Hindlimb muscle (tissue), 1 donor: Measurements from ENCODE around the gene BST2. TPM values are rescaled to one million over a fixed set of nuclear protein-coding genes. Genes with fewer than 3 reads are reported as not detected.

Source experiments
- DNase-seq: peaks from one replicate; pipeline ENCODE4 v3.0.0-alpha.2; 2013
- polyA plus RNA-seq: library from polyadenylated mRNA; unstranded; fragments of 120-200 nt; gene quantifications from one replicate; pipeline ENCODE4 v1.2.1, GENCODE V29; 2013; ENCODE audit not compliant: insufficient read length

Gene BST2
- polyA plus RNA-seq, 1 donor, result 11.4 TPM

DNA sequence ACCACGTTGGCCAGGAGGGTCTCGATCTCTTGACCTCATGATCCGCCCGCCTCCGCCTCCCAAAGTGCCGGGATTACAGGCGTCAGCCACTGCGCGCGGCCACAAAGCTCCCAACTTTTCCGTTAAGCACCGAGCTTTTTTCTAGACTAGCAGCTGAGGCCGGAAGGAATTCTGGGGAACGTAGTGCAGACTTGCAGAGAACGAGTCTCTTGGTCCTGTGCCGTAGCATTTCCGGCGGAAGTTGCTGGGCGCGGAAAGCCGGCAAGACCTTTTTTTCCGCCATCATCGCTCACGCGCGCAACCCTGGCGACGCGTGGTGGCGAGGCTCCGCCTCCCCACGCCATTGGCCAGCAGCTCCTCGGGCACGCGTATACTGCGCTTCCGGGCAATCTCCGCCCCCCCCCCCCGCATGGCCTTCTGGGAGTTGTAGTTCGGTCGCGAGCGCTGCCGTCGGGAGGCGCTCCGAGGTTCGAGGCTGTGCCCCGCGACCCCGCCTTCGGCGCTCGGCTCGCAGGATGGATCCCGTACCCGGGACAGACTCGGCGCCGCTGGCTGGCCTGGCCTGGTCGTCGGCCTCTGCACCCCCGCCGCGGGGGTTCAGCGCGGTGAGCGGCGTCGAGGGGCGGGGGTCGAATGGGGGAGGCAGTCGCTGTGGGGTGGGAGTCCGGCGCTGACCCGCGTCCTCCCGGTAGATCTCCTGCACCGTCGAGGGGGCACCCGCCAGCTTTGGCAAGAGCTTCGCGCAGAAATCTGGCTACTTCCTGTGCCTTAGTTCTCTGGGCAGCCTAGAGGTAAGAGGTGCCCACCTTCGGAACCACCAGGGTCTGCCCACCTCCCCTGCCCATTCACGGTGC is 14.4 kb upstream of the BST2 start, which contains the start of gene MVB12A:
MVB12A (plus strand) TSS at position 427 of the 854 bp plus-strand sequence; CDS start at position 516, 89 bp downstream.
- peak; percentile 100 for DNase-seq

DNA sequence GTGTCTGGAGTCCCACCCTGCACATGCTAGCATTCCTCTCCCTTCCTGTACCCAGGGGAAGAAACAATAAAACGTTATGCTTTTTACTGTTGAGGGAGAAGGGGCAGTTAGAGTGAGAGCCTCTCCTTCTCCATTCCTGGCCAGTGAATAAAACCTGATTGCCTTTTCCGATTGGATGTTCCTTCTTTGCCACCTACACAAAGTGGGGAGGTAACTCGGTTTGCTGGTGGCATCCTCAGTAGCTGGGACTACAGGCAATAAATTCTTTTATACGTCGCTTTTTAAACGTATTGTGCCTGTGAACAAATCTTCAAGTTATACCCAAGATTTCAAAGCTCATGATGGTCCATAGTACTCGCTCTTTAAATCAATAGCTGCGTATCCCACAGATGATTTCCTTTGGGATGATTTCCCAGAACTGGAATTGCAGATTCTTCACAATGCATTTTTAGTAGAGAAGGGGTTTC is 13.8 kb upstream of the BST2 start:
- DNase-seq, result no peak

DNA sequence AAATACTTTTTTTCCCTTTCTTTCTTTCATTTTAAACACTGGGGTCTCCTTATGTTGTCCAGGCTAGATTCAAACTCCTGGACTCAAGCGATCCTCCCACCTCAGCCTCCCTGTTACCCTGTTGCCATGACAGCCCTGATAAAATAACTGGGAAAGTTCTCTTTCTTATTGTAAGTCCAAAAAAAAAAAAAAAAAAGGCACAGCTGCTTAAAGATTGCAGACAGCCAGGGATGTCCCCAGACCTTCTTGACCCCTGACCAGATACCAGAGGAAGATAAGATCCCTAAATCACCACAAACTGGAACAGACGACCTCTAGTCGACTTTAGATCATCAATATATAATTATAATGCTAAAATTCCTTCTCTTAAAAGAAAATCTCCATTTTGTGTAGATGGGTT is 13.3 kb upstream of the BST2 start:
- no peak for DNase-seq

DNA sequence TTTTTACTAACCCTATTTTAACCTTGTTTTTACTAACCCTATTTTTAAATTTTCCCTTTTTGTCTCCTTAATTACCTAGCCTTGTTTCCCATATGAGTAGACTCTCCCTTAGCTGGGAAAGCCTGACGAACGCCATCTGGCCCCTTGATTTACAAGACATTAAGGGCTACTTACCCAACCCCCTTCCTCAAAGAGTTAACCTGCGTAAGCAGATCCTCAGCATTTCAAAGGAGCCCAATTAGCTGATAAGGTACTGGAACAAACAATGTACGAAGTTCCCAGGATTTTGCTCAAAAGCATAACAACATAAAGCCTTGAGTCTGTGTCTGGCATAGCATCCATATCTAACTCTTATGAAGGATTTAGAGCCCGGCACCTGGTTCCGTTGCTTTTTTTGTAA is 9.7 kb upstream of the BST2 start:
- DNase-seq, result no peak

DNA sequence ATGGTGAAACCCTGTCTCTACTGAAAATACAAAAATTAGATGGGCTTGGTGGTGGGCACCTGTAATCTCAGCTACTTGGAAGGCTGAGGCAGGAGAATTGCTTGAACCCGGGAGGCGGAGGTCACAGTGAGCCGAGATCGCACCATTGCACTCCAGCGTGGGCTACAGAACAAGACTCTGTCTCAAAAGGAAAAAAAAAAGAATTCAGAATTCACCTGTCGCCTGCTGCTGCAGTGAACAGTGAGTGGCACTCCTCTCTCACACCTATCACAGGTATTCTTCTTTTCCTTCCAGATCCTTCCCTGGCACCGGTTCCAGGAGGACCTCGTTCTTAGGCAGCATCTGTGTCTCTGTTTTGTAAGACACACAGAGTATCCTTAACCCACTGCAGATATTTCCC is 8.7 kb upstream of the BST2 start:
- DNase-seq, result no peak

DNA sequence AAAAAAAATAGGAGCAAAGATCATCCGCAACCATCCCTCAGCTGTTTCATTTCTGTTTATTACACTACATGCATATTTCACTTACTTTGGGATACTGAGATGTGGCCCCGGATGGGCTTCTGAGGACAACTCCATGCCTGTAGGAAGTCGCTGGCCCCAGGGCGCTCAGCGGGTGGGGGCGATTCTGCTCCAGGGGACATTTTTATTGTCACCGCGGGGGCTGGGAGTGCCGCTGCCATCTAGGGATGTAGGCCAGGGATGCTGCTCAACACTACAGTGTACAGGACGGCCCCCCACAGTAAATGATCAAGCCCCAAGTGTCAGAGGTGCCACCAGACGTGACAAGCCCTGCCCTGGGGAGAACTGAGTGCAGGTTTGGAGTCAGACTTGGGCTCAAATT is 6.4 kb upstream of the BST2 start:
- no peak for DNase-seq

DNA sequence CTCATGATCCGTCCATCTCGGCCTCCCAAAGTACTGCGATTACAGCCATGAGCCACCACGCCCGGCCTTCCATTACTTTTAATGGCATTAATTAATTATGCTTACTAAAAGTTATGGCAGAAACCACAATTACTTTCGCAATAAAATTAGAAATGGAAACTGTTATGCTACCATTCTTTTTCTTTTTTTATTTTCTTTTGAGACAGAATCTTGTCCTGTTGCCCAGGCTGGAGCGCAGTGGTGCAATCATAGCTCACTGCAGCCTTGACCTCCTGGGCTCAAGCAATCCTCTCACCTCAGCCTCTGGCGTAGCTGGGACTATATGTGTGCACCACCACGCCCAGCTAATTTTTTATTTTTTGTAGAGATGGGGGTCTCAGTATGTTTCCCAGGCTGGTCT is 4.6 kb upstream of the BST2 start:
- no peak for DNase-seq

DNA sequence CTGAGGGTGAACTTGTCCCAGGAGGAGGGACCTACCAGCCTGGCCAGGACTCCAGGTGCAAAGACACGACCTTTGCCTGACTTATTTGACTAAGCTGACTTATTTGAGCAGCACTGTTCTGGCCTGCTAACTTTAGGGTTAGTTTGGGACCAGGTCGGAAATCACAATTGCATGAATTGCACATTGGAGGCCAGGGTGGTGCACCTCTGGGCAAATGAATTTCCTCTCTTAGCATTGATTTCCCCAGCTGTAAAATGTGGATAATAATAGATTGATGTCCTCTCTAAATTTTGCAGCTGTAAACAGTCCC is 1.4 kb upstream of the BST2 start:
- DNase-seq, result no peak

DNA sequence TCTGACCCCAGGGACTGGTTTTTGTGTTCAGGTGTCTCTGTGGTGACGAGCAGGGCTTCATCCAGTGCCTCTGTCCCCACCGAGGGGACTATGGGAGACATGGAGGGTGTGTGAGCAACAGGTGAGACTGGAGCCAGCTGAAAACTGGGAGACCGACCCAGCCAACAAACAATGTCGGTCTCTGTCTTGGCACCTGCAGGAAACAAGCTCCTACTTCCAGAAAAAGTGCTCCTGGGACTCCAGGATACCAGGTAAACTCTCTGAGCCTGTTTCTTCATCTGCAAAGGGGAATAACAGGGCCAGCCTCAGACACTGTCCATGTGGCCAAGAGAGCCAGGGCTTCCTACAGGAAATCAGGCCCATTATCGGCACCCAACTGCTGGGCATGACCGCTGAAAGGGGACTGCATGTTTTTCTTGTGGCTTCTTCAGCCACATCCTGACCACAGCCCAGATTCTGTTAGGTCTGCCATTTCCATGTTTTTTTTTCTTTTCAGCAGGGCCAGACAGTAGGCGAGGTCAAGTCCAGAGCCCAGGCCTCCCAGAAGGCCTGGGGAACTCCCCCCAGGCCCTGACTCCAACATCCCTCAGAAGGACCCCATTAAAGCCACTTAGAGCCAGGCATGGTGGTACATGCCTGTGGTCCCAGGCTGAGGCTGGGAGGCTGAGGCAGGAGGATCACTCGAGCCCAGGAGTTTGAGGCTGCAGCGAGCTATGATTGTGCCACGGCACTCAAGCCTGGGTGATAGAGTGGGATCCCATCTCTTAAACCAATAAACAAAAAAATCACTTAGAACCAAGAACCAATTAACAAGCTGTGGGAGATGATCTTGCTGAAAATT is 836 bp upstream of the BST2 start:
- no peak for DNase-seq

DNA sequence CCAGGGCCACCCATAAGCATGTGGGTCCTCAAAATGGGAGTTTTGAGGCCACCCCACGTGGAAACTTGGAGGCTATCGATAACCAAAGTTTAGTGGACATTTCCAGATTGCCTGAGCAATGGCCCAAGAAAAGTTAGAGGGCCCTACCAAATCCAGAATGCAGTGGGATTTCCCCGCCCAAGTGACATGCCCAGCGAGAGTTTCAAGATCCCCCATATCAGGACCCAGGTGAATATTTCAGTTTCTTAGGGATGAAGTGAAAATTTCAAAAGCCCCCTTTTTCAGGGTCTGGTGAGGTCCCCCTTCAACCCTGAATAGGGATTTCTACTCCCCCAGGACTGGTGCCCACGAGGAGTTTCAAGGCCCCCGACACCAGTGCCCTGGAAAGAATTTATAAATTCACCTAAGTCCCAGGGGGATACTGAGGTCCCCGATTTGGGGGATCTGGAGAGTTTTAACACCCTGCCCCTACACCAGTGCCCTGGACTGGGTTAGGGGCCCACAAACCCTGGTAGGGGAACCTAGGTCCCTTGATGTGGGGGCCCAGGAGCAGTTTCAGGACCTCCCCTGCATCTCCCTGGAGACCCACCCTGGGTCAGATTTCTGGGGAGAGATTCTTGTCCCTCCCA is 695 bp downstream of the BST2 start:
- DNase-seq, result no peak

DNA sequence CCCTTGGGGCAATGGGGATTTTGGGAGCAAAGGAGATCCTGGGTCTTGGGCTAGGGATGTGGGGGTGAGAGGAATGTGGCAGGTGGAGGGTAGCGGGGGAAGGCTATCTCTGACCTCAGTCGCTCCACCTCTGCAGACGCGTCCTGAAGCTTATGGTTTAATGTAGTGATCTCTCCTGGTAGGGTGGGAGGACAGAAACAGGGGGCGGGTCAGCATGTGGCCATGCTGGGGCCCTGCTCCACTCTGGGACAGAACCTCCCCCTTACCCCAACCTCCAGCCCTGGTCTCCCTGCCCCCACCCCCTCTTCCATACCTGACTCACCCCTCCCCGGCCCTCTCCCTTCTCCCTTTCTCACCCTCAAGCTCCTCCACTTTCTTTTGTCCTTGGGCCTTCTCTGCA is 1.4 kb downstream of the BST2 start:
- DNase-seq, result no peak

DNA sequence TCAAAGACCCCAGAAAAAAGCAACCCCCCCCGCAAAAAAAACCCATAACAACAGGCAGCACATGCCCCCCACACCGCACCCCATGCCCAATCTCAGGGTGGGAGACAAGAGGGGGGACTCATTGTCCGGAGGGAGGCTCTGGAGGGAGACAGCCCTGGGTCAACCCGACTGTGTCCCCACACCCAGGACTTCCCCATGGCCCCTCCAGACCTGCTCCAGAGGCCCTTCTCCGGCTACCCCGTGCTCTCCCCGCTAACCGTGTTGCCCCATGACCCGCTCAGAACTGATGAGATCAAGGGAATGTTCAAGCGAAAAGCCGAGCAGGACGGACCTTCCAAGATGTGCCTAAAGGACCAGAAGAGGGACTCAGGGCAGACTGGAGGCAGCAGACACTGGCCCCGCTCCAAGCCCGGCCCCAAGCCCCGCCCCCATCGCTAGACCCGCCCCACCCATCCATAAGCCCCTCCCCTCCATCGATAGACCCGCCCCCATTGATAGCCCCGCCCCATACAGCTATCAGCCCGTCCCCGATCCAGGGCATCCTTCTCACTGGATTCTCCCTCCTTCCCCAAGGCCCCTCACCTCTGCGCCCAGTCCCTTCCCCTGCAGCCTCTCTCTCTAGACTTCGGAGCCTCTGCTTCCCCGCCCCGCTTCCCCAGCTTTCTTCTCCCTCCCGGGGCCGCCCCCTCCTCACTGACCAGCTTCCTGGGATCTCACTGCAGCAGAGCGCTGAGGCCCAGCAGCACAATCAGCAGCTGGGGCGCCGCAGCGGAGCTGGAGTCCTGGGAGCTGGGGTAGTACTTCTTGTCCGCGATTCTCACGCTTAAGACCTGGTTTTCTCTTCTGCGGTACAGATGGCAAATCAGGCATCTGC is 2.2 kb downstream of the BST2 start:
- DNase-seq, result no peak

DNA sequence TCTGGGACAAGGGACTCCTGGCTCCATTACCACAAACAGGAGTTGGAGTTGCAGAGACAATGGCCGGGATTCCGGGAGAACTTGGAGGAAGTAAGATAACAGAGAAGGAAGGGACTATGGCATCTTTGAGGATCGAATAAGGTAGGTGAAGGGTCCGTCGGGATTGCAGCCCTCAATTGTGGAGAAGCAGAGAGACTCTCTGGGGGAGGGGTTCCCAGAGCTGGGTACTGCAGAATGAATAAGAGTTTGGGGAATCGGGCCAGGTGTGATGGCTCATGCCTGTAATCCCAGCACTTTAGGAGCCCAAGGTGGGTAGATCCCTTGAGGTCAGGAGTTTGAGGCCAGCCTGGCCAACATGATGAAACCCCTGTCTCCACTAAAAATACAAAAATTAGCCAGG is 3.8 kb downstream of the BST2 start:
- no peak for DNase-seq

DNA sequence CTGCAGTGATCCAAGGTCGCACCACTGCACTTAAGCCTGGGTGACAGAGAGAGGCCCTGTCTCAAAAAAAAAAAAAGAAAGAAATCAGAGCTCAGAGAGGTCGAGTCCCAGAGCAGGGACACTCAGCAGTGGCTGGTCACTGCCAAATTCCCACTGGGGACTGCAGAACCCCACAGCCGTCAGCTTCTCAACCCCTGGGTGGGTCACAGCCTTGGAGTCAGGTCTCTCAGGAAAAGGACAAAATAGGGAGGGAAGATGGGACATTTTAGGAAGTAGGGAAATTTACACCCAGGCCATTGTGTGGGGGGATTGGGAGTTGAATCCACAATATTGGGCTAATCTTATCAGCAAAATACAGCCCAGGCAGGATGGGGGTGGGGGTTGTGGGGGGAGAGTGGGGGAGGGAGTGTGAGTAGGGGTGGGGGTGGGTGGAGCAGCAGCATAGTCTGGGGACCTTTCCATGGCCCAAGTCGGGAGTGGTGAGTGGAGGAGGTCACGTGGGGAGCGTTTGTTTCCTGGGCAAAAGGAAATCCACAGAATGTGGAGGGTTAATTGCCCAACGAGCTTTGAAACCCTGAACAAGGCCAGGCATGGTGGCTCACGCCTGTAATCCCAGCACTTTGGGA is 6.4 kb downstream of the BST2 start:
- DNase-seq, result no peak

DNA sequence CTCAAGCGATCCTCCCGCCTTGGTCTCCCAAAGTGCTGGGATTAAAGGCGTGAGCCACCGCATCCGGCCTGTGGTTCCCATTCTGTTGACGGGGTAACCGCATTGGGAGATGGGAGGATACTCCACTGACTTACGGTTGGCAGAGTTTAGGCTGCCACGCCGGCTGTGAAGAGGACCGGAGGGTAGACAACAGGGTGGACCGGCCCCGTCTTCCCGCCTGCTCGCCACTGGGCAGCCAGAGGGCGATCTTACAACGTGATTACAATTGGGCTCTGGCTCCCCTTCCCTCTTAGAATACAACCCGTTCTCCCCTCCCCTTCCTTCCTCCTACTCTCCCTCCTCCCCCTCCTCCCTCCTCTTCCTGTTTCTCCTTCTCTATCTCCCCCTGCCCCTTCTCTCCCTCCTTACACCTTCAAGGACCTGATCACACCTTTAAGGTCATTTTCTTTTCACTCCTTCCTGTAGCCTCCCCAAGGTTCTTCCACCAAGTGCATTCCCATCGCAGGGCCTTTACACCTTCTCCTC is 10.5 kb downstream of the BST2 start:
- DNase-seq, result no peak

DNA sequence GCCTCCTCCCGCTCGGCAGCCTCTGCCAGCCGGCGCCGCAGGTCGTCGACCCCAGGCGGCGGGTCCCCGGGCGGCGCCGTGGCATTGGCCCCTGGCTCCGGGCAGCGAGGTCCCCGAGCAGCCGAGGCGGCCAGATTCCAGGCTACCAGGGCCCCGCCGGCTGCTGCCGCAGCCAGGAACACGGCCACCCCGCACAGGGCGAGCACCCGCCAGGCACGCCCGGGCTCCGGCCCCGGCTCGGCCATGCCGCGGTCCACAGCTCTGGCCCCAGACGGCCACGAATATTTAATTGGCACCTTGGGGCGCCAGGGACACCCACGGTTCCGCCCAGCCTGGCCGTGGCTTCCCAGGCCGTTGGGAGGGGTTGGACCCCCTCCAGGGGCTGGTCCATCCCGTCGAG is 11.5 kb downstream of the BST2 start, which contains the start of gene CCDC194:
CCDC194 (minus strand) TSS at position 283 of the 400 bp plus-strand sequence; CDS start at position 245, 38 bp downstream.
- no peak for DNase-seq

DNA sequence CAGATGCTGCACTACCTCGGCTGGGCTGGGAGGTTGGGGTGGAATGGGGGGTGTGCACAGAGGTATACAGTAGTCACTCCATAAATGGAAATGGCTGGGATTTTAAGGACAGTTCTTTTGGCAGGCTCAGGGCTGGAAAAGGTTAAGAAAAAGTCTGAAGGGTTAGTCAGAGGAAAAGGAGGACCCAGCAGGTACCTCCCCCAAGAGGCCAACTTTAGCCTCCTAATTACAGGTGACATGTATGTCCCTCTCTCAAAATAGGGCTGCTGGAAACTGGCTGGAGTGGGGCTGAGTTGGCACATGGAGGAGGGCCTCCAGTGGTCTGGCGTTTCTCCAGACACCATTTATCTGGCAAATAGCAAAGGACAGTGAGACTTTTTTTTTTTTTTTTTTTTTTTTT is 12.4 kb downstream of the BST2 start:
- no peak for DNase-seq

DNA sequence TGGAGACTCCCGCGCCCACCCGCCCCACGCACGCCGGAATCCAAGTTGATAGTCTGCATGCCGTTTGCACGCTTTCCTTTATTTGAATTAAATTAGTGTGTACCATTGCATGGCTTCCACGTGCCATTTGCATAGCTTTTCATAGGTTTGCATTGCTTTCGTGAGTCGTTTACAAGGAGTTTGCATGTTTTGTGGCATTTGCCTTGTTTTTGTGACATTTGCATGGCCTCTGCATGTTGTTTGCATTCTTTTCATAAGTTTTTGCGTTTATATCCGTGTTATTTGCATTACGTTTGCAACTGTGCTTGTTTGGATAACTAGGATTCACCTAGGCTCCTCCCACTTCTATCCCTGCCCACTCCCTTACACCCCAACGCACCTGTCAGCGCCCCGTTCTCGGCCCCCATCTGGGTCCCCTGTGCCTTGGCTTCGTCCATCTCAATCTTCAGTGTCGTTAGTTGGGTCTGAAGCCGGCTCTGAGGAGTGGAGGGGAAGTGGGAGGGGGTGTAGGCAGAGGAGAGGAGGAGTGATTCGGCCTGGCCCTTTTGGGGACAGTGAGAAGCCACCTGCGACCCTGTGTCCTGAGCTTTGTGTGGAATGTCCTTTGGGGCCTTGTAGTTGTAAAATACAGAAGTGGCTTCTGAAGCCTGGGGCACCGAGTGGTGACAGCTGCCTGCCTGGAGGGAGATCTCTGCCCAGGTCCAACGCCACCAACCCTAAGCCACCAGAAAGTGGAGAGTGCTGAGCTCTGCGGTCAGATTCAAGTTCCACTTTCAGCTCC is 13.9 kb downstream of the BST2 start:
- DNase-seq, result no peak

DNA sequence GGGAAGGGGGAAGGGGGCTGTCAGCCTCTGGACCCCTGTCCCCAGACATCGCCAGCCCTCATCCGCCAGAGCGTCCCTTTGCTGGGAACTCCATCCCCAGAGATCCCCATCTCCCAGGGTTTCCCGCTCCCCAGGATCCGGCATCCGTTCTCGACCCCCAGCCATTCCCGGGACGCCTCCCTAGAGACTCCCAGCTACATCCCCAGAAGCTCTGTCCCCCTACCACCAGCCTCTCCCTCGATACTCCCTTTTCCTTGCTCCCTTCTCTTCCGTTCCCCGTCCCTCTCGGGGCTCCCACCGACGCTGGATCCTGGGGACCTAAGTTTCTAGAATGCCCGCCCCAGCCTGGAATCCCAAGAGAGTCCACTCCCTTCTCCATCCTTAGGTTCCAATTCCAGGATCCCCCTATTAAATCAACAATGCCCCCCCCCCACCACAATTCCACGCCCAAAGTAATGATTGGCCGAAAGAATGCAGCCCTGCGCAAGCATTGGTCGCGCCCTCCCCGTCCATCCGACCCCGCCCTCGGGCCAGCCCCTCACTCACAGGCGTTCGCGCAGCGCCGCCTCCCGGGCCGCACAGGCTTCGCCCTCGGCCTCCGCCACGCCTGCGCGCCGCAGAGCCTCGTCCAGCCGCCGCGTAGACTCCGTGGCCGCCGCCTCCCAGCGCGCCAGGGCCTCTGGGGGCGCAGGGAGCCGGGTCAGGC is 14.6 kb downstream of the BST2 start:
- DNase-seq, result peak; percentile 93
